Right hindlimb (tissue), 1 donor: ENCODE results near the gene SEMA4C.
A peak's percentile ranks its signal among the peaks of the same experiment; 100 is the strongest.

ENCODE experiments used
- DNase-seq: peaks from one replicate; pipeline ENCODE4 v3.0.0-alpha.2; 2018

SEMA4C gene

DNA sequence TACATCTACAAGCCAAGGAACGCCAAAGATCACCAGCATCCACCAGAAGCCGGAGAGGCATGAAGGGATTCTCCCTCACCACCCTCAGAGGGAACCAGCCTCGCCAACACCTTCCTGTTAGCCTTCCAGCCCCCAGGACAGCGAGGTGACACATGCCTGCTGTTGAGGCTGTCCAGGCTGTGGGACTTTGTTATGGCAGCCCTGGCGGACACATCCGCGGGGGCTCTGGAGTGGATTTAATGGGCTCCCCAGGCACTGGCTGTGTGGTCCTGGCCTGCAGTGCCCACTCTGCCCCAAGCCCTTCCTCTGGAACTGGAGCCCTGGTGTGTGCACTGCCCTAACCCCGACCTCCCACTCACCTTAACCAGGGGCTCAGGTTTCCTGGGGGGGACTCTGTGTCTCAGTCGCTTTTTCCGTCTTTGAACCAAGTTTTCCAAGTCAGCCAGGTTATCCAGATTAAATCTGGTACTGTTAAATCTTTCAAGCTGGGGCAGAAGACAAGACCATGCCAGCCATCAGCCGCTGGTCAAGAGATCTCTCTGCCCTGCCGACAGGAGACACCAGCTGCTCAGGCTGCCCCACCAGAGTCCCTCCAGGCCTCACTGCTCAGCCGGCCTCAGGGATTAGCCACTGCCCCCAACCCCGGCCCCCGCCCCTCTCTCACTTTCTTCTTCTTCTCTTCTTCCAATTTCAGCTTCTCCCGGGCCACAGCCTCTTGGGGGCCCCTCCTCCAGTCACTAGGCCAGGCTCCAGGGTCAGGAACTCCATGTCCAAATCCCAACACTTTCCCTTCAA is 28.0 kb downstream of the SEMA4C start:
- no peak for DNase-seq

DNA sequence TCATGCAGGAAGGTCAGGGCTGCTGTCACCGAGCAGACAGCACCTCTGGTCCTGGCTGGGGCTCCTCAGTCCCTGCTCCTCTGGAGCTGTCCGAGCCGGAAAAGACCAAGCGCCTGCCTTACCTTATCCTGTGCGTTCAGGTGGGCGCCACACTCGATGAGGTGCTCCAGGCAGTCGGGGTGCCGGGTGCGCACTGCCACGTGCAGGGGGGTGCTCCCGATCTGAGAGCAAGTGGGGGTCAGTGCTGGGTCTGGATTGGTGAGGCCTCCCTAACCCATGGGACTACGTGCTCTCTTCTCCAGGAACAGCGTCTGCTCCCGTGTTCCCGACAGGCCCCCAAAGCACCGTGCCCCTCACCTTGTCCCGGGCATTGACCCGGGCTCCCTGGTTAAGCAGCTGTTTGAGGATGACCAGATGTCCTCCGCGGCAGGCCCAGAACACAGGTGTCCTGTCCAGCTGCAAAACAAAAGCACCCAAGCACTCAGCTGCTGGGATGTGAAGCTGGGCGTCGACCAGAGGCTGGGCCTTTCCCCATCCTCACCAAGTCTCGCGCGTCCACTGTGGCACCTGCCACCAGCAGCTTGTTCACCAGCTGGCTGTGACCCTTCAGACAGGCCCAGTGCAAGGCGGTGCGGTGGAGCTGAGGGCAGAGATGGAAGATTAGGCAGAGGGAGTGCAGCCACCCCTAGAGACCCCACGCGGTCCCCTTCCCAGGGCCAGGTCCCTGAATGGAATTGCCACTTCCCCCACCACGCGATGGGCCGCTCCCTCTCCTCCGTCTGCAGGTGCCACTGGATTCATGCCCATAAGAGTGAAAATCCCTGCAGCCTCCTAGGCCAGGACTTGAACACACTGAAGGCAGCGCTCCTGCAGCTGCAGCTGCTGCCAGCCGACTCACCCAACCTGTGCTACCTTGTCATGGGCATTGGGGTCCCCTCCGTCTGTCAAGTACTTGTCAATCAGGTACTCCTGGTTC is 29.7 kb downstream of the SEMA4C start:
- no peak for DNase-seq

DNA sequence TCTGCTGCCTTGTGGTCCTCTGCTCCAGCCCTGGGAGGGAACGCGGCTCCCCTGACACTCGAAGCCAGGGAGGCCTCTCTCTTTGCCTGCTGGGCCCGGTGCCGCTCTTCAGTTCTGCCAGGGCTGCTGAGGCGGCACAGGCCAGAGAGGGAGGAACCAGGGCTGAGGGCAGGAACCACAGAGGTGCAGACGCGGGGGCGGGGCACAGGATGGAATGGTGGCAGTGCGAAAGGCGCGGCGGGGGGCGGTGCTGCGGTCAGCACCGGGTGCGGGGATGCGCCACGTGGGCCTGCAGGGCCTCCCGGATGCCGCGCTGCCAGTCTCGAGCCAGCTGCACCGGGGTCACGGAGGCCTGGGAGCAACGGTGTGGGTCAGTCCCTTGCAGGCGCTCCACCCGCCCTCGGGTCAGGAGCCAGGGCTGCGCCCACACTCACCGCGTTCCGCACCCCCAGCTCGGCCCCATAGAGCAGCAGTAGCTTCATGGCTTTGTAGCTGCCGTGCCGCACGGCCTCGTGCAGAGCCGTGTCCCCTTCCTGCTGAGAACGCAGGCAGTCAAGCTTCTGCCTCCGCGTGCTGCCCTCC is 30.5 kb downstream of the SEMA4C start:
- DNase-seq, result peak; percentile 51

DNA sequence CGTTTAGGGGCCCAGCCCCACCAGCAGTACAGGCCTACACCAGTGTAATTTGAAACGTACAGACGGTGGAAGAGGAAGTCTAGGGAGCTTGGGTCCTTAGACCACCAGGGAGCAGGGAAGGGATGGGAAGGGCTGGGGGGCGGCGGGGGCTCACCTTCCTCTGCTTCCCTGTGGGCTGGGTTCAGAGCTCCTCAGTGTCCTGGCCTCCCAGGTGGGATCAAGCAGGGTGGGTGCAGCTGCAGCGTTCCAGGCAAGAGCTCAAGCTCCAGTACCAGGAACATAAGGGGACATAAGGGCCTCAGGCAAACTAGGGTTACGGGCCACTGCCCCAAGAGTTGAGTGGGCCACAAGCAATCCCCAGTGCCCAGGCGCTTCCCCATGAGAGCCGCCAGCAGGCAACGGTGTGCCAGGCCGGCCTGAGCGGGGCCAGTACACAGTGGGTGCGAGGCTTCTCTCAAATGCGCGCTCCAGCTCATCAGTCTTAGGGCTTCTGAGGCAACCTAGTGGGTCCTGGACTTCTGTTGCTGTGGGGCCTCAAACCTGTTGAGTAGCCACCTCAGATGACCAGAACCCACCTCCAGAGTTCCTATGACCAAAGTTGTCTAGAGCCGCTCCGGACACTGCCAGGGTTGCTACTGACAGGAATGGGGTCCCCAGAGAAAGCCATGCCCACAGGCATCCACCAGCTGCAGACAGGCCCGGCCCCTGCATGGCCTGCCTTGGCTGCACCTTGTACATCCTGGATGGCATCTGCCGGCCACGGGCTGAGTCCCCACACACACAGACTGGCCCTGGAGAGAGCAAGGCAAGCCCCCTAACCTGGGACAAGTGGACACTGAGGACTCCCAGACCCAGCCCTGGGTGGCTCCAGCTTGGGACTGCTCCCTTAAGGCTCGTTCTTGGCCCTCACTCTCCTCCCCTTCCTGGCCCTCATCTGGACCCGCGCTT is 31.3 kb downstream of the SEMA4C start:
- DNase-seq, result no peak

DNA sequence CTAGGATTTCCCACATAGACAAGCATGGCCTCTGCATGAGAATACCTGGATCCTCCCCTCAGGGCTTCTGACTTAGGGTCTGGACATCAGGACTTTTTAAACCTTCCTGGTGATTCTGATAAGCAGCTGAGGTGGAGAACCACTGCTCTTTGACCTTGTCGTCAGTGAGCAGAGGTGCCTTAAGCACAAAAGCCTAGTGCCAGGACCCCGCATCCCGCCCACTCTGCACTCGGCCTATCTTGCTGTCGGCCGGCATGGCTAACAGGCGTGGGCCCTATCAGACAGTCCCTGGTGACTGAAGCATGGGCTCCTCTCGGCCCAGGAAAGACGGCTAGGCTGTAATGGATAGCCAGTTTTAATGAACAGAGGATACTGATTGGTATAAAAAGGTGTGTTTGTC is 32.3 kb downstream of the SEMA4C start:
- DNase-seq, result no peak

DNA sequence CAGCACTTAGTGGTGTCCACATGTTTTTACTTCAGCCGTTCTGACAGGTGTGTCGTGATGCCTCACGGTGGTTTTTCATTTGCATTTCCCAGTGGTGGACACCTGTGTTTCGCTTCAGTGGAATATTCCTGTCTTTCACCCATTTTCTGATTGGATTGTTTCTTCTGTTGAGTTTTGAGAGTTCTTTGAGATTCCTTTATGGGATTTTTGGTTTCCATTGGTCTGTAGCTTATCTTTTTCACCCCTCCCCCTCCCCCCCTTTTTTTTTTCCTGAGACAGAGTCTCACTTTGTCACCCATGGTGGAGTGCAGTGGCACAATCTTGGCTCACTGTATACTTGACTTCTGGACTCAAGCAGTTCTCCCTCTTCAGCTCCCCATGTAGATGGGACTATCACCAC is 34.0 kb downstream of the SEMA4C start:
- DNase-seq, result no peak

DNA sequence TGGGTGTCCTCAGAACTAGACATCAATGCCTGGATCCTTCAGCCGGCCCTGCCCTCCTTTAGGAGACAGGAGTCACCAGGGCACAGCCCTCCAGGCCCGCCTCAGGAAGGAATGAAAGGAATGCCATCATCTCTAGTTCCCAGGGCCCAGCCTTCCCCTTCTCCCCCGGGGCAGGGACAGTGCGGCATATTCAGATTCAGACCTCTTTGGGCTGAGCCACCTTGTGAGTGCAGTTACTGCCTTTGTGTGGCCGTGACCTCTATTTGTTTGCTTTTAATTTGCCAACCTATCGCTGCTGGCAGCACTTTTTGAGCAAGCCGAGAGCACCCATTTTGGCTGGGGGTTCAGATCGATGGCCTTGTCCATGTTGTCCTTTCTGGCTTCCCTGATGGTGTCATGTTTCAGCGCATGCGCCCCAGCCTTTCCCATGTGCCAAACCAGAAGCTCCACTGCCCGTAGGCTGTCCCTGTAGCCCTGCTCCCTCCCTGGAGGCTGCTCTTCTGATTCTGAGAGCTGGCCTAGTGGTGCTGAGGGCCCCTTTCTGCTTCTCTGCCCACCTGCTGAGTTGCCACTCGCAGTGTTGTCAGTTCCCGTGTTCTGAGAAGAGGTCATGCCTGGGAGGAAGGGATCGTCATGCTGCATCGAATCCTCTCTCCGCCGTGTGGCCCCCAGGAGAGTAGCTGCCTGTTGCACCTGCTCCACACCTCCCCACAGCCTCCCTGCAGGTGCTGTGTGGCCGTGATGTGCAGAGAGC is 36.9 kb downstream of the SEMA4C start:
- DNase-seq, result peak; percentile 69

DNA sequence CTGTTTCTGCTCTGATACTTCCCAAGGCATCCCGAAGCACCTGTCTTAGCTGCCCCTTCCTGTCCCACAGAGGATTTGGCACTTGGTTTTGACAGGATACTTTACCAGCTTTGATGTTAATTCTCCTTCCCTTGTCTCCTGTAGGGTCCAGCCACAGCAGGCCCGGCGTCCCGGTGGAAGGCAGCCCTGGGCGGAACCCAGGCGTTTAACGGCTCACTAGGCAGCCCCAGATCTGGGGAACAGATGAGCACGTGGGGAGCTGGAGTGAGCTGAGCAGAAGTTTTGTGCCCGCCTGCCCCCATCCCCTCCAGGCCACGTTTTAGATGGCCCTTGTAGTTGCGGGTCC is 37.5 kb downstream of the SEMA4C start:
- no peak for DNase-seq

DNA sequence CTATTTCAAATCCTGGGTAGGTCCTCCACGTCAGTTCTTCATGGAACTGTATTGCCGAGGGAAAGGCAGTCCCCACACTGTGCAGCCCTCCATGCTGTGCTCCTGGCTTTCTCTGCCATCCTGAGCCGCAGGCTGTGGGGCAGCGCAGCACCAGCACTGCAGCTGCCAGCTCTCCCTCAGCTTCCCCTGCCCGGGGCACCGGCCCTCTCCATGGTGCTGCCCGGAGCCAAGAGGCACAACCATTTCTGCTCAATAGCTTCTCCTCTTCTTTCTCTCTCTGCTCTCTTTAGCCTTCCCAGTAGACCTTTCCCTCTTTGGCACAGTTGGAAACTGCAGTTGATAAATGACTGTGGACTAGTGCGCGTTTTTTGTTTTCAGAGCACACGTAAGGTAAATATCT is 38.2 kb downstream of the SEMA4C start:
- DNase-seq, result no peak

DNA sequence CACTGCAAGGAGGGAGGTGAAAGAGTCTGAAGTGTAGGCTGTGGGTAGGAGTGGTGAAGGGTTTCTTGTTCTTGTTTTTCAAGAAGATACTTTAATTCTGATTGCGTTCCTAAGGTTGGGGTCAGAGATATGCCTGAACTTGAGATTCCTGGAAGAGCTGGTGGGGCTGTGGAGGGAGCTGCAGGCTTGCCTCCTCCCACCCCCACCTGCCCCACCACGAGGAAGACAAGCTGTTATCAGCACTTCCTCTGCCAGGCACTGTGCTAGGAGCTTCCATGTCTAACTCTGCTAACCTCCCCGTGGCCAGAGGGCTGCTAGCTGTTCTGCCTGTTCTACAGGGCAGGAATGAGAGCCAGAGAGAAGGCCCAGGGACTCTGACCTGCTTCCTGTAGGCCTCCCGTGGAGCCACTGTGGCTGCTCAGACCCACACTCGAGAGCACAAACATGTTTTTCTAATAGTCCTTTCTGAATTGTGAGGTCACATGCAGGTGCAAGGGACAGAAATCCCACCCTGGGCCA is 39.8 kb downstream of the SEMA4C start:
- no peak for DNase-seq

DNA sequence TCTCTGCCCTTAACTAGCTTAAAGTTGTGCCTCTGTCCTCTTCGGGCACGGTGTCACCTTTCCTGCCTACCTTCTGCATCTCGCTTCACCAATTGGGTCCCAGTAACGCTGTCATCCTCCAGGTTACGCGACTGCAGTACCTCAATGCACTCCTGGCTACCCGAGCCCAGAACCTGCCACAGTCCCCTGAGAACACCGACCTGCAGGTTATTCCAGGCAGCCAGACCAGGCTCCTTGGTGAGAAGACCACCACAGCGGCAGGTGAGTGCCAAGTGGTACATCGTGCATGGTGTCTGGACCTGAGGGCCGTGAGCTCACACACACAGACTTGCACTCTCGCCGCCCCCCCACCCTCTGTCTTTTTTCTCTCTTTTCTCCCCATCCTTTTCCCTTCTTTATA is 41.0 kb downstream of the SEMA4C start:
- no peak for DNase-seq

DNA sequence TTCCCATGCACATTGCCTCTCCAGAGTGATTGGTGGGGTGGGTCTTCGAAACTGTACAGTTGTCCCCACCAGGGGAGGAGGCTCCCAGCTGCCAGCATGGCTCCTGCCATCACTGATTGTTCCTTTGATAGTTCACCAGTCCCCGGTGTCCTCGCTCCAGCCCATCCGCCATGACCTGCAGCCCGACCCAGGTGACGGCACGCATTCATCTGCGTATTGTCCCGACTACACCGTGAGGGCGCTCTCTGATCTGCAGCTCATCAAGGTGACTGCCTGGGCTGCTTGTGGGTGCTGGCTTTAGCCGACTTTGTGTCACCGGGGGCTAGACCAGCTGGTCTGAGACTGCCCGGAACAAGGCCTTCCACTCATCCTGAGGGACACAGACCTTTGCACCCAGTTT is 41.4 kb downstream of the SEMA4C start:
- no peak for DNase-seq

DNA sequence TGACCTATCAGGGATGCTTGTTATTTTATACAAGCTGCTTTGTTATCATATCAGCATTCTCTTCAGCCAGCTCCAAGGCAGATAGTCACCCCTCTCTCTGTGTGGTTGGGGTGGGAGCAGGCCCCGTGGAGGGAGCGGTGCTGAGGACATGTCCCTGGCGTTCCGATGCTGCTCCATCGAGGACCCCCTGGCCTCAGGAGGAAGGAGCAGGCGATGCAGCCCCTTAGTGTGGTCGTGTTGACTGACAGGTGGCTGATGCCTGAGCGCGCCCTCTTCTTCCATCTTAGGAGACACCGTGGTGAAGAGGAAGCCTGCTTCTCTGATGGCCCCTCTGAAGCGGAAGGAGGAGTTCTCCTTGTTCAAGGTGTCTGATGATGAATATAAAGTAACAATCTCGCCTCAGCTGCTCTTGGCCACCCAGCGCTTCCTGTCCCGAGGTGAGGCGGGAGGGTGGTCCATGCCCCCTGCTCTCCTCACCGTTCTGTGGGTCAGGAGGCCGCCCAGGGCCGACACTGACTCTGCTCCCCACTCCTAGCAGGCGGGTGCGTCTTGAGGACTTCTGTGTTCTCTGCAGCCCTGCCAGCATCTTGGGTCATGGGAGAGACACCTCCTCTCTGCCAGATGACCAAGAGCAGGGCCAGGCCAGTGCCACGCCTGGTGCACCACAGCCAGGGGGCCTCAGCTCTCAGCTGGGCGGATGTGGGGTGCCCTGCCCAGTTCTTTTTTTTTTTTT is 43.2 kb downstream of the SEMA4C start:
- DNase-seq, result no peak

DNA sequence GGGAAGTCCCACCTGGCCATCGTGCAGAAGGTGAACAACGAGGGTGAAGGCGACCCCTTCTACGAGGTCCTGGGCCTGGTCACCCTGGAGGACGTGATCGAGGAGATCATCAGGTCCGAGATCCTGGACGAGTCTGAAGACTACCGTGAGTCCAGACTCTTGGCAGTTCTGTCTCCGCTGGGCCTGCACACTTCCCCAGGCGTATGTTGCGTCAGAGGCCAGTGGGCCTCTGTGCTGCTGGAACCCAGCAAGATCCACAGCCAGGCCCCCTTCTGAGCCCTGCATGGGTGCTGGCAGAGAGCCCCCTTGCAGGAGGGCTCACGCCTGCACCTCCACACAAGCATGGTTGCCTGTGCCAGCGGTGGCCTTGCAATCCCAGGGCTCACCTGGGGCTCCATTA is 44.8 kb downstream of the SEMA4C start:
- no peak for DNase-seq

DNA sequence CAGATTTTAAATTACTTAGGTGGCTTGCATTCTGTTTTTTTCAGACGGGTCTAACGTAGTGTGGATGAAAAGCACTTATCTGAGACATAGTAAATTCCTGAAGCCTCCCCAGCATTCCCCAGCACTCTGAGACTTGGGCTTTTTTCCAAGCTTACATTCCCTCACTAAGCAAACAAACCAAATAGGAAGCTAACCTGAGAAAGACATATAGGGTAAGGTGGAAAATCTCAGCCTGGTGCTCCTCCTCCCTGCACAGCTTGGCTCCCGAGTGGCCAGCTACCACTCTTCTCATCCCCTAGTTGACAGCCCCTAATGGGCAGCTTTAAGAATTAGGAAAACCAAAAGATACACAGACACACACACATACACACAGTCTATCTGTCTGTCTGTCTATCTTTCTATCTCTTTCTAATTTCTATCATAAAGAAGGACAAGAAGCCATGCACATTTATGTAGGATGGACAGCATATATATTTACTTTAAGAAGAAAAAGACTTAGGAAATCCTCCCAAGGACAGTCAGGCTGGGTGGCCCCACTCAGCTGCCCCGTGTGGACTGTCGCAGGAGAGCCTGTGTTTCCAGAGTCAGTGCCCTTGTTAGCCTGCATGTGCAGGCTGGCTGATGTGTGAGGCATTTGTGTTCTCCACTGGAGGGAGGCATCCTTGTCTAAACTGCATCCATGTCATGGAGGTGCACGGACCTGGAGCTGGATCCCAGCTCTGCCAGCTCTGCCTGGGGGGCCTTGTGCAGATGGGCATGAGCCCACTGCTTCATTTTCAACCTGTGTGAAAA is 45.6 kb downstream of the SEMA4C start:
- DNase-seq, result no peak

DNA sequence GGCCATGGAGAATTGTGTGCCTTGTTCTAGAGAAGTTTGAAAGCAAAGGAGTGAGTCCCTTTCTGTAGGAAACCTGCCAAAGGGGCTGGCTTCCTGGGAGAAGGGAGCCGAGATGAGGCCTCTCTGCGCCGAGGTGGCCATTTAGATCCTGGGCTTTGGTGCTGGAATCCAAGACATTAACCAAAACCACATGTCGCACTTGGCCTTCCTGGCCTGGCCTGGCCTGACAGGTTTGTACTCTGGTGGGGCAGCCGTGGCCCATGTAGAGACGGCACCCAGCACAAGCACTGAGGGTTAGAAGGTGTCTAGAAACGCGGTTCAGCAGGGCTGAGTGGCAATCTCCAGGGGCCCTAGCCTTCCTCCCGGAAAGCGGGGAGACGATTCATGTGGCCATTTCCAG is 46.7 kb downstream of the SEMA4C start:
- no peak for DNase-seq

DNA sequence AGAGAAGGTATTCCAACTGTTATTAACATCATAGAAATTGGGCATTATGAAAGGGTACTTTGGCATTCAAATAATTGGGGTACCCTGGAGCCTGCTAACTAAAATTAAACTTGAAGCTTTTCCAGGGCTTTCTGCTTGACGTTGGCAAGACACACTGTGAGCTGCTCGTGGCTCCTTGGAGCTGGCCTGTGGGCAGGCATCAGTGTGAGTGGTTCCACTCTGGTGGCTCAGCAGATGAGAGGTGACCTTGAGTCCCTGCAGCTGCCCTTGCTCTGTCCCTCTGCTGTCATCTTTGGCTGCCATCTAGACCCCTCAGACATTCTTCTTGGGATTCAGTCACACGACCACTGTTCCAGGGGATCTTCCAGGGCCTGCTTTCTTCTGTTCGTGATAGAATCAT is 47.1 kb downstream of the SEMA4C start:
- no peak for DNase-seq

DNA sequence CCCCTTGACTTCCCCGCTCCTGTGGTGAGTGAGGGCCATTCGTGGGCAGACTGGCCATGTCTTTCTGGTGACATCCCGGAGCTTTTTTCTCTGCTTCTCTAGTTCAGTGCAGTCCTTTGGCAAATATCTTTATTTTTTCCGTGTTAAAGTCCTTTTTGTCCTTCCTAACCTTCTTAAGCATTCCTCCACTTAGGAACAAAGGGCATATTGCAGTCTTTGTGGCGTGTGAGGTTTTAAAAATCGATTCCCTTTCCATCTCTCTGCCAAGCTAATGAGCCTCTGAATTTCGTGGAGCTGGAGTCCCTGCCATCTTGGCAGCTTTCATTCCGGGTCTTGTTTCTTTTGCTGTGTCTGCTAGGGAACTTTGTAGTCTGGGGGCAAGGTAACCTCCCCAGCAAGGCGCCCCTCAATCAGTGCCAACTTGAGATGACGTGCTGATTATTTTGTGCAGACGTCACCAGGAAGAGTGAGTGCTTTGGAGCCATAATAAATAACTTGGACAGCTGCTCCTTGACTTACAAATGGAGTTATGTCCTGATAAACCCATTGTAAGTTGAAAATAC is 48.7 kb downstream of the SEMA4C start:
- no peak for DNase-seq

DNA sequence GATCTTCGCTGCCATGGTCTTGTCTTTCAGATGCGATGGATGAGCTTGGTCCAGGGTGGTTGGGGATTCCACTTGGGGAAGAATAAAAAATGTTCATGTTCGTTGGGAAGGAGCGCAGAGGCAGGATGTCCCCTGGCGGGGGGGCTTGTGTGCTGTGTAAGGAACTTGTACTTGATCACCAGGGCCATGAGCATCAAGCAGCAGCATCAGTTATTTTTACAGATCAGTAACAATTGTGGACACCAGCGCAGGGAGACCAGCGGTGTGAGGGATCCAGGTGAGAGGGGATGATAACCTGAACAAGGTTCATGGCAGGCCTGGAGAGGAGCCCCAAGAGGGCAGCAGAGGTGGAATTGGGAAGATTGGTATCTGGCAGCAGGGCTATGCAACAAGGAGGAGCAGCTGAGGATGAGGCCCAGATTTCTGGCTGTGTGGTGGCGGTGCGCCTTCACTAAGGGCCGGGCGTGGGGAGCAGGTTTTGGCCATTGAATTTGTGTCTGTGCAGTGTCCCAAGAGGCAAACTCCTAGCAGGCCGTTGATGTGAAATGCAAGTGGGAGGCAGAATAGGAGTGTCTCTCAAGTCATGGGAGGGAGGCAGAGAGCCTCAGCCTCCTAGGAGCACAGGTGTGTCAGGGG is 49.9 kb downstream of the SEMA4C start:
- DNase-seq, result no peak
